GM12878 (cell line): ENCODE measurements around the gene PRKCG. TPM values are rescaled to one million over a fixed set of nuclear protein-coding genes. Genes with fewer than 3 reads are reported as not detected.

ENCODE experiments used
- ATAC-seq: fragments of 200-7000 bp; cut with Tn5 transposase; 3 replicates; pipeline ENCODE4 v1.9.1; 2020; ENCODE audit warnings: mild to moderate bottlenecking, moderate library complexity
- BruUV-seq: library from RNA; stranded (reverse); fragments of 400-500 nt; replicated peaks from 2 replicates; lab custom pipeline; 2021; lab: Mats Ljungman, UMichigan
- CTCF ChIA-PET: fragments of 300-600 bp; sonication (Branson Sonifier 250); formaldehyde crosslinking; extraction: SDS; loops from one replicate; lab custom pipeline; 2021; ENCODE audit warnings: inconsistent platforms; lab: Yijun Ruan, JAX
- POLR2A ChIA-PET: fragments of 350-600 bp; formaldehyde crosslinking; extraction: SDS; loops from one replicate; lab custom pipeline; 2021; ENCODE audit warnings: inconsistent platforms; lab: Charles Lee
- RAD21 ChIA-PET: fragments of 300-600 bp; sonication (Branson Sonifier 250); formaldehyde crosslinking; loops from one replicate; lab custom pipeline; 2023; ENCODE audit warnings: antibody characterized with exemption; ENCODE audit not compliant: unreplicated experiment; lab: Charles Lee
- SMC1A ChIA-PET: fragments of 300-600 bp; sonication (Branson Sonifier 250); formaldehyde crosslinking; loops from one replicate; lab custom pipeline; 2023; ENCODE audit not compliant: unreplicated experiment, uncharacterized antibody; lab: Charles Lee
- DNase-seq: peaks from one replicate; pipeline ENCODE4 v3.0.0-alpha.2; 2011; ENCODE audit warnings: low read depth, low spot score
- FAIRE-seq: peaks from 3 replicates; lab custom pipeline; 2011; peaks lifted over from hg19 to GRCh38; lab: Jason Lieb, UNC
- H2AFZ ChIP-seq: 2 replicates; pipeline ENCODE4 v1.6.0; 2011; ENCODE audit warnings: low read depth, low read length, control low read depth; ENCODE audit not compliant: control insufficient read depth
- H3K27ac ChIP-seq: 2 replicates; pipeline ENCODE4 v1.5.1; 2011; ENCODE audit warnings: control low read depth; ENCODE audit not compliant: control insufficient read depth, insufficient read depth
- H3K27me3 ChIP-seq, 2 experiments: replicated peaks in 1 of 2; 2 replicates each; pipeline versions ENCODE4 v1.6.0 to v1.6.1; 2011; ENCODE audit warnings: low read length in 1 of 2; ENCODE audit not compliant: control insufficient read depth in 2 of 2, insufficient read depth in 2 of 2
- H3K36me3 ChIP-seq, 2 experiments: 2 replicates each; pipeline ENCODE4 v1.5.1; 2011; ENCODE audit warnings: low read length in 1 of 2; ENCODE audit not compliant: control insufficient read depth in 2 of 2, insufficient read depth in 2 of 2
- H3K4me1 ChIP-seq: 2 replicates; pipeline ENCODE4 v1.6.1; 2011; ENCODE audit warnings: mild to moderate bottlenecking, low read length, moderate library complexity, mixed read lengths; ENCODE audit not compliant: control insufficient read depth, insufficient read depth
- H3K4me2 ChIP-seq: 2 replicates; pipeline ENCODE4 v1.6.0; 2011; ENCODE audit warnings: control low read depth; ENCODE audit not compliant: control insufficient read depth, insufficient read depth
- H3K4me3 ChIP-seq: fragments of 200-600 bp; sonication (generic); 2 replicates; pipeline ENCODE4 v1.5.1; 2016
- H3K79me2 ChIP-seq: 2 replicates; pipeline ENCODE4 v1.6.0; 2011; ENCODE audit warnings: low read length; ENCODE audit not compliant: control insufficient read depth, insufficient read depth
- H3K9ac ChIP-seq: 2 replicates; pipeline ENCODE4 v1.8.0; 2011; ENCODE audit warnings: low read length, control low read depth, mixed read lengths; ENCODE audit not compliant: control insufficient read depth, insufficient read depth
- H3K9me3 ChIP-seq: replicated peaks from 3 replicates; pipeline ENCODE4 v1.5.1; 2011; ENCODE audit warnings: mild to moderate bottlenecking, low read length; ENCODE audit not compliant: control insufficient read depth, insufficient read depth
- H4K20me1 ChIP-seq: 2 replicates; pipeline ENCODE4 v1.6.0; 2011; ENCODE audit not compliant: control insufficient read depth, insufficient read depth
- HDAC2 ChIP-seq: fragments of 200-600 bp; sonication (generic); IDR thresholded peaks from 2 replicates; pipeline ENCODE4 v1.6.1; 2017
- HDAC6 ChIP-seq: fragments of 200-600 bp; sonication (generic); IDR thresholded peaks from one replicate; pipeline ENCODE4 v1.8.0; 2017; ENCODE audit warnings: antibody characterized with exemption; ENCODE audit not compliant: unreplicated experiment
- JUND ChIP-seq: IDR thresholded peaks from 2 replicates; pipeline ENCODE4 v1.6.1; 2012; ENCODE audit warnings: low read depth, mild to moderate bottlenecking, low read length, improper control_type of control experiment, moderate library complexity
- NFIC ChIP-seq: IDR thresholded peaks from 2 replicates; pipeline ENCODE4 v1.6.1; 2012; ENCODE audit warnings: low read depth, mild to moderate bottlenecking, inconsistent platforms, low read length, moderate library complexity
- NFYB ChIP-seq: IDR thresholded peaks from 2 replicates; pipeline ENCODE4 v1.6.1; 2011; ENCODE audit warnings: low read depth, mild to moderate bottlenecking, low read length, improper control_type of control experiment, moderate library complexity; ENCODE audit not compliant: insufficient read depth
- NR2F1 ChIP-seq: fragments of 450-650 bp; conservative IDR thresholded peaks from 2 replicates; pipeline ENCODE4 v1.6.1; 2017; ENCODE audit warnings: mild to moderate bottlenecking
- SIN3A ChIP-seq: IDR thresholded peaks from 2 replicates; pipeline ENCODE4 v1.6.1; 2012; ENCODE audit warnings: low read depth, low read length, improper control_type of control experiment
- STAT1 ChIP-seq: fragments of 450-650 bp; conservative IDR thresholded peaks from 2 replicates; pipeline ENCODE4 v1.6.1; 2014; ENCODE audit warnings: antibody characterized with exemption, mild to moderate bottlenecking
- ZBTB40 ChIP-seq: fragments of 450-650 bp; IDR thresholded peaks from 2 replicates; pipeline ENCODE4 v1.6.1; 2016; ENCODE audit warnings: mild to moderate bottlenecking, moderate library complexity, borderline replicate concordance
- ZNF207 ChIP-seq: fragments of 450-650 bp; IDR thresholded peaks from 2 replicates; pipeline ENCODE4 v1.6.1; 2014; ENCODE audit warnings: antibody characterized with exemption, mild to moderate bottlenecking, borderline replicate concordance
- ZNF217 ChIP-seq: fragments of 450-650 bp; IDR thresholded peaks from 2 replicates; pipeline ENCODE4 v1.6.1; 2017; ENCODE audit warnings: antibody characterized with exemption, mild to moderate bottlenecking
- WGBS: methylation state at CpG from one replicate; pipeline ENCODE4 v1.1.6; 2016; ENCODE audit warnings: low lambda C conversion rate; ENCODE audit not compliant: insufficient replicate concordance, insufficient coverage; ENCODE audit errors: missing lambda C conversion rate; 5-methylcytosine and 5-hydroxymethylcytosine counted together
- in situ Hi-C: fragments of 300-500 bp; cut with MboI; formaldehyde crosslinking; loops from 9 replicates; pipeline ENCODE4 v1.14.3; 2018; ENCODE audit warnings: mixed read lengths
- intact Hi-C: fragments of 100-400 bp; cut with micrococcal nuclease; formaldehyde crosslinking; loops from one replicate; pipeline ENCODE4 v1.14.2; 2022; ENCODE audit not compliant: unreplicated experiment
- polyA plus RNA-seq, 11 experiments: library from polyadenylated mRNA; depleted of rRNA in 4 of 11; unstranded in 6 of 11; stranded (reverse) in 5 of 11; fragments of >200 nt; fragmentation: Nextera tagmentation in 4 of 11; fragmentation: Illumina TruSeq in 1 of 11; extraction: Ambion mirVana in 4 of 11; extraction: Trizol in 1 of 11; gene quantifications; 1 replicate in 1 of 11; 2 replicates in 10 of 11; pipeline versions ENCODE4 v1.2.1 to v1.2.3, GENCODE V29; 2011 to 2016; ENCODE audit warnings: inconsistent platforms in 2 of 11, missing spikeins in 2 of 11, low read depth in 1 of 11
- total RNA-seq, 4 experiments: library from RNA; depleted of rRNA in 3 of 4; stranded (reverse); fragments of >200 nt in 3 of 4; fragmentation: Illumina TruSeq in 1 of 4; extraction: Trizol in 1 of 4; gene quantifications; 2 replicates each; pipeline versions ENCODE4 v1.2.1 to v1.2.3, GENCODE V29; 2013 to 2021
- TF ChIP-seq, protein P1 (sequence below): IDR thresholded peaks from 2 replicates; pipeline ENCODE4 v1.6.1; 2012; ENCODE audit warnings: low read depth, low read length, improper control_type of control experiment

The PRKCG gene
- total and polyA plus RNA-seq, 10 of the 15 experiments (the other 5 are each of a cell fraction or from before 2014, with no cell fraction given) = not detected

- no peak overlapping the region for H3K9ac ChIP-seq
- no peak overlapping the region for H3K4me3 ChIP-seq
- SMC1A ChIA-PET = no interaction called here
- H2AFZ ChIP-seq = no peak overlapping the region
- no peak overlapping the region for H3K27ac ChIP-seq
- no peaks in the 10 kb centered on the region for H3K36me3 ChIP-seq
- H3K27me3 ChIP-seq = no peaks in the 10 kb centered on the region
- DNase-seq (no peak), ATAC-seq (no peak), FAIRE-seq (no peak)
- no peak overlapping the region for H3K4me2 ChIP-seq
- POLR2A ChIA-PET = no interaction called here
- 15% methylated on average over 7 of the region's 7 CpGs for WGBS
- RAD21 ChIA-PET = no interaction called here
- no peaks in the 10 kb centered on the region for H4K20me1 ChIP-seq
- CTCF ChIA-PET = interaction anchor here (0.6 kb wide), 1 partner anchor 202 kb away, joined by 4 read pairs; no protein-coding TSS in a partner anchor
- intact Hi-C loops (no loop called here), in situ Hi-C loops (no loop called here)
- no TSS peak for BruUV-seq
- no peaks in the 10 kb centered on the region for H3K4me1 ChIP-seq
- TF ChIP-seq NR2F1 (no peak), ZNF217 (no peak), ZBTB40 (no peak), JUND (no peak), NFIC (no peak), SIN3A (no peak), NFYB (no peak), ZNF207 (no peak), HDAC6 (no peak), HDAC2 (no peak), STAT1 (no peak)
- TF ChIP-seq, protein P1, sequence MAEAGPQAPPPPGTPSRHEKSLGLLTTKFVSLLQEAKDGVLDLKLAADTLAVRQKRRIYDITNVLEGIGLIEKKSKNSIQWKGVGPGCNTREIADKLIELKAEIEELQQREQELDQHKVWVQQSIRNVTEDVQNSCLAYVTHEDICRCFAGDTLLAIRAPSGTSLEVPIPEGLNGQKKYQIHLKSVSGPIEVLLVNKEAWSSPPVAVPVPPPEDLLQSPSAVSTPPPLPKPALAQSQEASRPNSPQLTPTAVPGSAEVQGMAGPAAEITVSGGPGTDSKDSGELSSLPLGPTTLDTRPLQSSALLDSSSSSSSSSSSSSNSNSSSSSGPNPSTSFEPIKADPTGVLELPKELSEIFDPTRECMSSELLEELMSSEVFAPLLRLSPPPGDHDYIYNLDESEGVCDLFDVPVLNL = no peak
- no peaks in the 10 kb centered on the region for H3K79me2 ChIP-seq
- no peaks in the 10 kb centered on the region for H3K9me3 ChIP-seq
These were observed 54.0 kb downstream of the PRKCG start for GRCh38 chr19:53936029-53936428.
